ENCODE data around the gene TBC1D22A. TPM values are rescaled to one million over a fixed set of nuclear protein-coding genes. Genes with fewer than 3 reads are reported as not detected.

Gene TBC1D22A
- total RNA-seq, 3 donors from 2014 or later, result 35.6 to 51.9 (median 41.8) TPM

GRCh38 chr22:47176573-47177333 lies 414.3 kb downstream of the TBC1D22A start:
- Histone ChIP-seq H3K36me3 (ENCODE audit: low read depth) (no peaks in the 10 kb centered on the region), H3K4me1 (ENCODE audit: low read depth) (no peaks in the 10 kb centered on the region), H3K9me3 (no peaks in the 10 kb centered on the region), H3K4me3 (no peak overlapping the region)
- peak in 2 of 3 donors; percentile 21 to 25 for DNase-seq
- no peak for ATAC-seq
- intact Hi-C loops (cut with DNase I, micrococcal nuclease), result no loop called here
- no peak for TF ChIP-seq CTCF (IDR thresholded peaks at IDR 0.05)

- Histone ChIP-seq H3K36me3 (ENCODE audit: low read depth) (no peaks in the 10 kb centered on the region), H3K4me1 (ENCODE audit: low read depth) (no peaks in the 10 kb centered on the region), H3K9me3 (no peaks in the 10 kb centered on the region), H3K4me3 (no peak overlapping the region)
- intact Hi-C loops (cut with DNase I, micrococcal nuclease), result no loop called here
- DNase-seq (peak in 1 of 3 donors; percentile 10), ATAC-seq (no peak)
- no peak for TF ChIP-seq CTCF (IDR thresholded peaks at IDR 0.05)
Measured at GRCh38 chr22:47177334-47177815, 414.9 kb downstream of the TBC1D22A start.

- no peak for ATAC-seq
- H3K9me3 ChIP-seq, result no peaks in the 10 kb centered on the region
- TF ChIP-seq CTCF (IDR thresholded peaks at IDR 0.05), result no peak
- H3K36me3 ChIP-seq (ENCODE audit: low read depth), result no peaks in the 10 kb centered on the region
- intact Hi-C loops (cut with DNase I, micrococcal nuclease), result no loop called here
- no peak overlapping the region for H3K4me3 ChIP-seq
- DNase-seq, result no peak
- H3K4me1 ChIP-seq (ENCODE audit: low read depth), result no peaks in the 10 kb centered on the region
Measured at GRCh38 chr22:47178339-47178738, 415.9 kb downstream of the TBC1D22A start.

- H3K4me1 ChIP-seq (ENCODE audit: low read depth), result no peaks in the 10 kb centered on the region
- DNase-seq, result no peak
- peaks cover 11% of the 10 kb centered on the region for H3K9me3 ChIP-seq
- no peaks in the 10 kb centered on the region for H3K36me3 ChIP-seq (ENCODE audit: low read depth)
- intact Hi-C loops (cut with DNase I, micrococcal nuclease), result no loop called here
- no peak for ATAC-seq
- no peak overlapping the region for H3K4me3 ChIP-seq
- no peak for TF ChIP-seq CTCF (IDR thresholded peaks at IDR 0.05)
Measured at GRCh38 chr22:47180796-47181195, 418.3 kb downstream of the TBC1D22A start.

- no peak for ATAC-seq
- H3K36me3 ChIP-seq (ENCODE audit: low read depth), result no peaks in the 10 kb centered on the region
- no peaks in the 10 kb centered on the region for H3K4me1 ChIP-seq (ENCODE audit: low read depth)
- H3K9me3 ChIP-seq, result peaks cover 13% of the 10 kb centered on the region
- no peak for TF ChIP-seq CTCF (IDR thresholded peaks at IDR 0.05)
- intact Hi-C loops (cut with DNase I, micrococcal nuclease), result no loop called here
- DNase-seq, result no peak
- no peak overlapping the region for H3K4me3 ChIP-seq
Measured at GRCh38 chr22:47187176-47187957, 424.9 kb downstream of the TBC1D22A start.
